ENCODE data around the gene NUMA1.

NUMA1 gene

DNA sequence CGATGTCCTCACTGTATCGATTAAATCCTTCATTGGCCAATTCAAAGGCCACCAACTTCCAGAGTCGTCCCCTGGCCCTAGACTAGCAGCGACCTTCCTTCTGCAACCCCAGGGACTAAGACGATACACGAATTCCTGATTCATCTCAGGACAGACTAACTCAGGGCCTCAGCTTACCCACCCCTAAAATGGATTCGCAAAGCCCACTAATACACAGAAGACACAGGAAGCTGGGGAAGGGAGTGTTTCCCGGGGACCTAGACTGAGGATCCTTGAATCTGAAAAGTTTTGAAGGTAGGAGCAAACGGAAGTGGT lies 22.2 kb upstream of the NUMA1 start:
- DNase-seq, result no peak

- DNase-seq, result no peak
These were observed 21.8 kb upstream of the NUMA1 start for GRCh38 chr11:72102162-72102561.

DNA sequence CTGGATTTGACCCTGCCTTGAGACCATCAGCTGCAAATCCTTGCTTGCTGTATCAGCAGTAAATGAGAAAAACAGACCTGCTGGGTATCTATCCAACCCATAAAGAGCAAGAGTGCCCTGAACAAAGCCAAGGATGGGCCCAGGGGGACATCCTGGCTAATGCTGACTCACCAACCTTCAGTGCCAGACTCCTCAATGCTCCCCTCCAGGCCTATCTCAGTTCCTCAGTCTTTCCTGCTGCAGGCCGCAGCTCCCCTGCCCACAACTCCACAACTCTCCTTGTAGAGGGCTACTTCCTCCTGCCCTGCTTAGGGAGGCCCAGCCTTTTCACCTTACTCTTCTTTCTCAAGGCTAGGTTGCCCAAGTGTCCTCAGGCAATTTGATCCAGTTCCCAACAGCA lies 20.1 kb upstream of the NUMA1 start:
- no peak for DNase-seq

DNA sequence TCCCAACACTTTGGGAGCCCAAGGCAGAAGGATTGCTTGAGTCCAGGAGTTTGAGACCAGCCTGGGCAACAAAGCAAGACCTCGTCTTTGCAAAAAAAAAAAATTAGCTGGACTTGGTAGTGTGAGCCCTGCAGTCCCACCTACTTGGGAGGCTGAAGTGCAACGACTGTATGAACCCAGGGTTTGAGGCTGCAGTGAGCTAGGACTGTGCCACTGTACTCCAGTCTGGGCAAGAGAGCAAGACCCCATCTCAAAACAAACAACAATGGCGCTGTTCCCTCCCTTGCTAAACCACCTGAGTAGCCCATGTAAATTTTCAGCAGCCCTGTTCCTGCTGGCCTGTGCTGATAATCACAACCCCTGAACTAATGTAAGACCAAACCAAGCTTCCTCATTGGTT lies 19.7 kb upstream of the NUMA1 start:
- DNase-seq, result no peak

DNA sequence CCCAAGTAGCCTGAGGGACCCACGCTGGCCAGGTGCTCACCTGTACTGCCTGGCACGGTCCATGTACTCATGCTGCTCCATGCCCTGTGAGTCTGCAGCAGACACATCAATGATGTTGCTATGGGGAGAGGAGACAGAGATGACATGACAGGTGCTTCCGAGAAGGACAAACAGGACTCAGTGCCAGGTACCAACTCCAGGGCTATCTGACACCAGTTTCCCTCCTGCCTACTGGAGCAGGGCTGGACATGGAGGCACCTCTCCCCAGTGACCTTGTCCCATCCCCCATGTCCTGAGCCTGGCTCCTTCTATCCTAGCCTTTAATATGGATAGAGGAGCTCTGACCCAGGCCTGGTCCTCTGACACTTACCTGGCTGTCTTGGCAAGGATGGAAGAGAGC lies 18.4 kb upstream of the NUMA1 start:
- DNase-seq, result no peak

DNA sequence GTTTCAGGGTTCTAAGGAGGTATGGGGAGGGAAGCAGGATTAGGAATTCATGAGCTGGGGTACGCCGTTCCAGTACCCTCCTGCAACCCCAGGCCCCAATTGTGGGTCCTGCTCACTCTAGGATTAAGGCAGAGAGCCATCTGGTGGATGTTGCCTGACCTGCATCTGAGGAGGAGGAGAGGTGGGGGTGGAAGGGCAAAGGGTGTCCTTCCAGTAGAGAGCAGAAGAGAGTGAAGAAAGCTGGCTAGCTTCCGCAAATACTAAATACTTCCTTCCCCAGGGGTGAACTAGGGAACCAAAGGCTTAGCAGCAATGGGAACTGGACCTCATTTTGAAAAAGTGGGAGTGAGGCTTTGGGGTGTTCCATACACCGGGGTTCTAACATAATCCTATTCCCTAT lies 10.9 kb upstream of the NUMA1 start:
- DNase-seq, result peak; percentile 13 to 55

DNA sequence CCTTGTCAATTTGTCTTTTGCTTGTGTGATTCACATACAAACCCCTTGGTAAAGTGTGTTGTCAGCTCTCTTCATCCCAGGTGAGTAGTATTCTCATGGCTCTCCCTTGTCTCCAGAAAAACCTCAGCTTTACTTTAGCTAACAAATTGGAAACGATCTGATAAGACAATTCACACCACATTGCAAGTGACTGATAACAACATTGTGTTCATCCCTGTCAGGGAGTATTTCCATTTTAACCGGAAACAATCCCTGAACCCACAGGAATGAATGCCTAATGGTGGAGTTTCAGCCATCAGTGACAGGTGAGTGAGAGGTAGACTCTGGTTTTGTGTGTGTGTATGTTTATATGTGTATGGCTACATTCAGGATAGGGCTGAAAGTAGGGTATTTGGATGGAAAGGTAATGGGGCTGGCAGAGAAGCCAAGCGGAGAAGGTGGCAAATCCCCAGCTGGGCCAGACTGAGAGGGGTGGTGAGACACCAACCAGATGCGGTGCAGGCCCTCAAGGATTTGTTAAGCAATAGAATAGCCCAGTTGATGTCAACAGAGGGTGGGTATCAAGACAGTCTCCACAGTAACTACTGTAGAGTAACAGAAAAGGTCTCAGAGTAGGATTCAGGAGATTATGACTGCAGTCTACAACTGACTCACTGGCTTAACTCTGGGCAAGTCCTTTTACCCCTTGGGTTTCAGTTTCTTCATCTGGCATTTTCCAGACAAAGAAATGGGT lies 7.9 kb upstream of the NUMA1 start:
- no peak for DNase-seq

- DNase-seq, result no peak
These were observed 5.4 kb upstream of the NUMA1 start for GRCh38 chr11:72085621-72086351.

GRCh38 chr11:72084965-72085364 lies 4.6 kb upstream of the NUMA1 start:
- DNase-seq, result no peak

- no peak for DNase-seq
These were observed 3.7 kb upstream of the NUMA1 start for GRCh38 chr11:72084076-72084475.

GRCh38 chr11:72083414-72083813 lies 3.1 kb upstream of the NUMA1 start:
- DNase-seq, result no peak

DNA sequence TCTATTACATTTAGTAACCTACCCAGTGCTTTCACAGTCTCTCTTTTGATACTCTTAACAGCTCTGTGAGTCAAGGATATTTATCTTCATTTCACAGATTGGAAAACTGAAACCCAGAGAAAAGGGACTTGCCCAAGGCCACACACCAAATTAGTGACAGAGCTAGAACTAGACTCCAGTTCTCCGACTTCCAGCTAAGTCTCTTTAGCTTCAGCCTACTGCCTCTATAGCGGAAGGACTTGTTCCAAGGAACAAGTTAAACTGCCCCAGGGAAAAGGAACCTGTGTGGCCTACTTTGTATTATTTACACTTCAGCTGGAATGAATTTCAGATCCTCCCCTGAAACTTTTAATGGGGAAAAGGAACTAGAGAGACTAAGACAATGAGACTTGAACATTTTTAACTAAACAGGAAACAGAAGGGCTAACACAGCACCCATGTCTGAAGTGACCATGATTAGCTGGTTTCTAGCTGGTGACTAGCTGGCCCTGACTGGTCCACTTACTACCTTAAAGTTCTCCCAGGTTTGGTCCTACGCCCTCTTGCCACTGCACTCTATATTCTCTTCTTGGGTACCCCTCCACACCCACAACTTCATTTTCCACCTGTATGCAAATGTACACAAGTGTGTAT lies 1.6 kb upstream of the NUMA1 start:
- no peak for DNase-seq

GRCh38 chr11:72081184-72081644 lies 872 bp upstream of the NUMA1 start:
- no peak for DNase-seq

DNA sequence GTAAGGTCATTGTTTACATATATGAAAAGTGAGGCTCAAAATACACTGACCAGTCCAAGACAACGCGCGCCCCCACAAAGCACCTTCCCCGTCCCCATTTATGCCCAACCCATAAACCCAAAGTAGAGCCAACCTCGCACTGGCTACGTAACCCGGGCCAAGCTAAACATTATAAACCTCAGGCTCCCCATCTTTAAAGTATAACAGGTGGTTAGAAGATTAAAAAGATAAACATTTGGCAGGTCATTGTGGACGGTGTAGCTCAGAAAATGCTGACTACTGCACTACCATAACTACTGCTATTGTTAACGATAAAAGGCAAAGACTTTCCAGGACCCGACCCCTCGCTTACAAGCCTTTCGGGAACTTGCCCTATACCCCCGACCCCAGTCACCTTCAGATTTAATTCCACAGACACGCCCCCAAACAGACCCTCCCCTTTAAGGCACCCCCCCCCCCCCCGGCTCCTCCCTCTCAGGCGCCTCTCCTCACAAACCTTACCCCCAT lies 470 bp downstream of the NUMA1 start:
- DNase-seq, result no peak

GRCh38 chr11:72078477-72078876 lies 1.9 kb downstream of the NUMA1 start:
- DNase-seq, result no peak

- no peak for DNase-seq
These were observed 4.6 kb downstream of the NUMA1 start for GRCh38 chr11:72075756-72076155.

DNA sequence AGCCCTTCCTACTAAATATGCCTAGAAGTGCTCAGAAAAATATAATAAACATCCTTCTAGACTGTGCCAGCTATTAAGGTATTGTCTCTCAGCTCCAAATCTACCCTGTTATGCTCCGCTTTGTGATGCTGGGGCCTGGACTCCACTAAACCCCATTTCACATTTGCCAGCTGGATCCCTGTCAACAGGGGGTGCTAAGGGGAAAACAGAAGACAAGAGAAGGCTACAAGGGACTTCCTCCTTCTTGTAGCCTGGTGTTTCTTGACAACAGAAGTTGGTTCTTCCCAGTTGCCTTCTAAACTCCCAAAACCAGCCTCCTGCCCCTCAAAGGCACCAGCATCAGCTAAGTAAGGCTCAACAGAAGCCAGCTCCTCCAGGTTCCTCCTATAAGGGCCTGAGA lies 5.2 kb downstream of the NUMA1 start:
- peak; percentile 11 to 16 for DNase-seq

- DNase-seq, result peak; percentile 74 to 89
These were observed 8.0 kb downstream of the NUMA1 start for GRCh38 chr11:72072348-72072747.

GRCh38 chr11:72070491-72070890 lies 9.9 kb downstream of the NUMA1 start:
- no peak for DNase-seq

DNA sequence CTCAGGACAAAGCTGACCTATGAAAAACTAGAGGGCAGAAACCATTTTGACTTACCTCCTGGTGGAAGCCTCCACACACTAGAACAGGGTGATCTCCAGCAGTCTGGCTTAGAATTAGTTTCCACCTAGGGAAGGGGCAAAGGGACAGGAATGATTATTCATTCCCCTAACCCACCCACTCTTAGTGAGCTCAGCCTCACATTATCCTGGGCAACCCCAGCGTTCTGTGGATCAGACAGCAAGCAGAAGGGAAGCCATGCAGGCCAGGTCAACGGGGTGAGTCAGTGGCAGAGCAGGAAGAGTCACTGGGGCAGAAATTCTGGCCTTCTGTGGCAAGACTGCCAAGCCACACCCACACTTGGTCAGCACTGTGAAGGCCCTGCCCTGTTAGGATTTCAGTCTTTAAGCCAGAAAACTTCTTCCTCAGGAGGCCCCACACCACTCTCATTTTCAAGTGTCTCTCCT lies 10.5 kb downstream of the NUMA1 start:
- DNase-seq, result peak; percentile 85 to 90

DNA sequence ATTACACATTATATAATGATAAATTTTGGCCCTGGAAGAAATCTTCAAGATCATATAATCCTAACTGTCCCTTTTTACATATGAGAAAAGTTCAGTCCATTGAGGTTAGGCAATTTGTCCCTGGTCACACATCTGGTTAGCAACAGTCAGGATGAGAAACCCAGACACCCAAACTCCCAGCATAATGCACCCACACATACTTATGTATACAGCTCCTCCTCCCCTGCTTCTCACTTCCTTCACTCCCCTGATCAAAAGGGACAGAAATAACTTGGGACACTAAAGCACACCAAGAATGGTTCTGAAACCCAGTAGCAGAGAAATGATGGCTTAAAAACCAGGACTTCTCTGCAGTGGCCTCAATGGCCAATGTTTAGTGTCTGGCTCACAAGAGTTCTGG lies 11.1 kb downstream of the NUMA1 start:
- no peak for DNase-seq

GRCh38 chr11:72067676-72068075 lies 12.7 kb downstream of the NUMA1 start:
- no peak for DNase-seq

DNA sequence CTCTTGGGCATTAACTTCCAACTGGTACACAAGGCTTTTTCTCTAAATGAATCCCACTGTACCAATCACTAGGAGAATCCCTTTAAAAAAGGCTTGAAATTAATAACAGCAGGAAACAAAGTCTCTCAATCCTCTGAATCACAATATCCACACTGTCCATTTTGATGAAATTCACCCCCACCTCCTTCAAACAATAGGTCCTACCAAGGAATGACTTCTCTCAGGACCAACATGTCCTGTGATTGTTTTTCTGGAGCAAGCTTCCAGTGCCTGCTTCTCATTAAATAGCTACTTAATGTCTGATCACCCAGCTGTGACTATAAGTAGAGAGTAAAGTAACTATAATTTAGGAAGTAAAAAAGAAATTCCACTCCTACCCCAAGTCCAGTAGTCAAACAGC lies 13.1 kb downstream of the NUMA1 start:
- DNase-seq, result no peak

DNA sequence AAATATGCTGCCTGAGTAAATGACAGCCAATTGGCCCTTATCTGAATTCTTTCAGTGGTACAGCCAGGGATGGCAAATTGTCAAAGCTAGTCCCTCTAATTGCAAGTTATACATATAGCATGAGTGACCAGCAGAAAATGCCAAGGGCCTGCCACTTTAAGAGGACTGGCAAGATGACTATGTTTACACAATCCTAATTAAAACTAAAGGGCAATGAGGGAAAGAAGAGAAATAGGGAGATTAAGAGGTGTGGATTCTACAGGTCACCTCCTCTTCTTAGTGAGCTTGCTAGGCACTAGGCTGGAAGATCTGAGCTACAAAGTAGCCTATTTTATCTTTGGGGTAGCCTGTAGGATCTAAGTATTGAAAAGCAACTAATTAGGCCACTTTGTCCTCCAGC lies 13.5 kb downstream of the NUMA1 start:
- DNase-seq, result no peak
